Fibroblast of pulmonary artery (primary cell): Measurements from ENCODE around the gene SECTM1.

ENCODE experiments used
- DNase-seq: peaks from one replicate; pipeline ENCODE4 v3.0.0-alpha.2; 2010; ENCODE audit warnings: low read depth
- H3K4me3 ChIP-seq: replicated peaks from 2 replicates; pipeline ENCODE4 v1.5.1; 2011; ENCODE audit warnings: low read depth, mild to moderate bottlenecking, control low read depth, low read length, moderate library complexity
- CTCF ChIP-seq: IDR thresholded peaks from 2 replicates; pipeline ENCODE4 v1.5.1; 2011; ENCODE audit warnings: mild to moderate bottlenecking, control low read depth, low read length, inconsistent platforms; ENCODE audit errors: missing control alignments

The SECTM1 gene

GRCh38 chr17:82321947-82322466 is 11.6 kb downstream of the SECTM1 start:
- no peak for TF ChIP-seq CTCF
- no peak overlapping the region for H3K4me3 ChIP-seq
- no peak for DNase-seq

GRCh38 chr17:82320956-82321927 is 12.3 kb downstream of the SECTM1 start:
- no peak overlapping the region for H3K4me3 ChIP-seq
- TF ChIP-seq CTCF, result peak; percentile 32
- DNase-seq, result peak; percentile 16

GRCh38 chr17:82320140-82320840 is 13.3 kb downstream of the SECTM1 start:
- H3K4me3 ChIP-seq, result no peak overlapping the region
- no peak for DNase-seq
- no peak for TF ChIP-seq CTCF

GRCh38 chr17:82319619-82320062 is 13.9 kb downstream of the SECTM1 start:
- no peak for TF ChIP-seq CTCF
- no peak overlapping the region for H3K4me3 ChIP-seq
- DNase-seq, result no peak

GRCh38 chr17:82318772-82319606 is 14.6 kb downstream of the SECTM1 start:
- no peak for DNase-seq
- no peak for TF ChIP-seq CTCF
- no peak overlapping the region for H3K4me3 ChIP-seq

GRCh38 chr17:82318169-82318498 is 15.4 kb downstream of the SECTM1 start:
- H3K4me3 ChIP-seq, result no peak overlapping the region
- TF ChIP-seq CTCF, result no peak
- DNase-seq, result no peak
